A204.1 (cell line): ENCODE results near the gene DMTF1.
"Not testable (repeated sequence)": the region's sequence is repeated elsewhere in the genome, so short reads cannot be mapped to it uniquely, and the experiment has no call there.

Experiments
- FAIRE-seq: peaks from 2 replicates; lab custom pipeline; 2012; peaks lifted over from hg19 to GRCh38; lab: Jason Lieb, UNC

The DMTF1 gene

DNA sequence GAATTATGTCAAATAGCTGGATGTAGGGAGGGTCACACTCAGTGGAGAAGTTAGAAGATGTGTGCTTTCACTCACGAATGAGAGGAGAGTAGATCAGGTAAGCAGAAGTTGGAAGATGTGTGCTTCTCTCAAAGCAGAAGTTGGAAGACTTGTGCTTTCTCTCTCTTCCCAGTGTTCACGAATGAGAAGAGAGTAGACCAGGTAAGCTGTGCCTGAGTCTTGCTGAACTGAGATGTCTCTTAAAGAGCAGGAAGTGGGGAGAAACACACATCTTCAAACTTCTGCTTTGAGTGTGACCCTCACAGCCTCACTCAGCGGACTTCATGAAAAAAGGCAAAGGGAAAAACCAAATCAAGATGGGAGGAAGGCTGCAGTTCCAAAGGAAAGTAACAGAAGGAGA lies 74.2 kb downstream of the DMTF1 start:
- no peak for FAIRE-seq

DNA sequence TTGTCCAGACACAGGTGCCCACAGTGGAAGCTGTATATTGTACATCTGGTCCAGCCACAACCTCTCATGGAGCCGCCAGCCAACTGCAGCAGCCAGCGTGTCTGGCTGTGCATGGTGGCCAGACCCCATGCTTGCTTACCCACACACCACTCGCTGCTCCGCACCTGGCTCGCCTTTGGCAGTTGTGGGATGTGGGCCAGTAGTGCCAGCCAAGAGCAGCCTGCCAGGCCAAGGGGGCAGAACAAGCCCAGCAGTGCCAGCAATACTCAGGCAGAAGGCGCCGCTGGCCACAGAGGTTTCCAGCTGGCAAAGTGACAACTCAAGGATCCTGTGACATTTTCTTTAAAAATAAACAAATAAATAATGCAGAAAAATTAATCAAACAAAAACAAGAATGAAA lies 79.0 kb downstream of the DMTF1 start:
- FAIRE-seq = no peak

DNA sequence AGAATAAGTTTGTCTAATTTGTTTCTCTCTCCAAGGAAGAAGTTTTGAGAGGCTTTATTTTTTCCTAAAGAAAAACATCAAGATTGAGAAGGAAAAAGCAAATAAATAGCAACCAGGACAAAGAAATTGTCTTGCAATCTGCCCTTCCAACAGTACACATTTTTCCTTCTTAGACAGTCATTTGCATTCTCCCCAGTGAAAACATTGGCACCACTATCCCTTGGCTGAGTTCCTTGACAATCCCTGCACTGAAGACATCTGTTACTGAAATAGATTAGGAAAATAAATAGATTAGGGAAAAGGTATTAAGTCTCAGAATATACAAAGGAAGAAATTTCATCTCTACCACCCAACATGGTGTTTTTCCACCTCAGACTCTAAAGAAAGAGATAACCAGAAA lies 79.5 kb downstream of the DMTF1 start:
- FAIRE-seq = no peak

DNA sequence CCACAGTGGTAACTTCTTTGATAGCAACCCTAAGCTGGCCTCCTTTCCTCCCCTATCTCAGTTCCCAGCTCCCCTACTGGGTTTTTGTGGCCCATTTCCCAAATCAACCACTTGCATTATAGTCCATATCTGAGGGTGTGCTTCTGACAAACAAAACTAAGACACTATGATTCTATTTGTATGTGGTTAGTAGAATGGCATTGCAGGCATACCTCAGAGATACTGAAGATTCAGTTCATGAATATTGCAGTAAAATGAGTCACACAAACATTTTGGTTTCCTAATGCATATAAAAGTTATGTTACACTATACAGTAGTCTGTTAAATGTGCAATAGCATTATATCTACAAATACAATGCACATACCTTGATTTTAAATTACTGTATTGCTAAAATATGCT lies 82.7 kb downstream of the DMTF1 start:
- no peak for FAIRE-seq

DNA sequence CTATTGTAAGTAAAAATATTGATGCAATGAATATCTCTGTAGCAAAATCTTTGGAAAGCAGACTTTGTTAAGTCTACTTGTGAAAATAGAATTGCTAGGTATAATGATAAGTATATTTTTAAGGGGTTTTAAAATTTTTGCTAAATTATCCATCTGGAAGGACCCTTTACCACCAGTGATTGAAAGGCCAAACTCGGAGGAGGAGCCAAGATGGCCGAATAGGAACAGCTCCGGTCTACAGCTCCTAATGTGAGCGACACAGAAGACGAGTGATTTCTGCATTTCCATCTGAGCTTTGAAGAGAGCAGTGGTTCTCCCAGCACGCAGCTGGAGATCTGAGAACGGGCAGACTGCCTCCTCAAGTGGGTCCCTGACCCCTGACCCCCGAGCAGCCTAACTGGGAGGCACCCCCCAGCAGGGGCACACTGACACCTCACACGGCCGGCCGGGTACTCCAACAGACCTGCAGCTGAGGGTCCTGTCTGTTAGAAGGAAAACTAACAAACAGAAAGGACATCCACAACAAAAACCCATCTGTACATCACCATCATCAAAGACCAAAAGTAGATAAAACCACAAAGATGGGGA lies 86.3 kb downstream of the DMTF1 start:
- FAIRE-seq = not testable (repeated sequence)

DNA sequence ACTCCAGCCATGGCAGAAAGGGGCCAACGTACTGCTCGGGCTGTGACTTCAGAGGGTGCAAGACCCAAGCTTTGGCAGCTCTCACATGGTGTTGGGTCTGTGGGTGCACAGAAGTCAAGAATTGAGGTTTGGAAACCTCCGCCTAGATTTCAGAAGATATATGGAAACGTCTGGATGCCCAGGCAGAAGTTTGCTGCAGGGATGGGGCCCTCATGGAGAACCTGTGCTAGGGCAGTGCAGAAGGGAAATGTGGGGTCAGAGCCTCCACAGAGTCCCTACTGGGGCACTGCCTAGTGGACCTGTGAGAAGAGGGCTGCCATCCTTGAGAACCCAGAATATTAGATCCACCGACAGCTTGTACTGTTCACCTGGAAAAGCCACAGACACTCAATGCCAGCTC lies 93.4 kb downstream of the DMTF1 start:
- not testable (repeated sequence) for FAIRE-seq
